H1 (cell line): Measurements from ENCODE around the gene SSBP3.

ENCODE experiments used
- ASH2L ChIP-seq: fragments of 200-600, 300-600 bp; sonication (generic); IDR thresholded peaks from one replicate; pipeline ENCODE4 v1.7.1; 2017; ENCODE audit warnings: low read length
- EZH2 ChIP-seq: fragments of 200-600 bp; sonication (generic); IDR thresholded peaks from 2 replicates; pipeline ENCODE4 v1.7.1; 2012; ENCODE audit warnings: low read depth, mild to moderate bottlenecking, moderate library complexity, low read length, inconsistent platforms; ENCODE audit not compliant: severe bottlenecking
- POLR2A ChIP-seq, 2 experiments: IDR thresholded peaks; 1 replicate in 1 of 2; 2 replicates in 1 of 2; pipeline ENCODE4 v1.6.1; 2011; ENCODE audit warnings: low read depth in 2 of 2, low read length in 2 of 2, mild to moderate bottlenecking in 2 of 2; ENCODE audit errors: control extremely low read depth in 1 of 2

DNA sequence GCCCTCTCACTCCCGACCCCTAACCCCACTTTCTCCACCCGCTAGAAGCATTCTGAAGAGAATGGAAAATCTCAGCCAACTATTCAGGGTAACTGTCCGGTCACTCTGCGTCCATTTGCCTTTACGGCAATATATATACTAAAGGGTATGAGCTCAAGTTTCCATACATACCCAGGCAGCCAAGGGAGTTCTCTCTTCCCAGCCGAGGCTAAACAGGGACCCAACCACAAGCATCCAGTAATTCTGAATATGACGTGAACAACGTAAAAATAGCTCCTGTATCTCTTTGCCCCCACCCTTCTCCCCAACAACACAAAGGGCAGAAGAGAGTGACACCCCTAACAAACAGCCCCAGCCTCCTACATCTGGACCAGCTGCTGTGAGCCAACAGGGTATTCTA, 67.7 kb downstream of the SSBP3 start:
- TF ChIP-seq EZH2 (no peak), POLR2A (IDR thresholded peaks at IDR 0.05; ENCODE audit: control extremely low read depth in 1 of 2, low read depth in 2 of 2, low read length in 2 of 2) (no peak), ASH2L (no peak)
